PC-9 (cell line): Measurements from ENCODE around the gene CLEC2B.

Experiments
- CTCF ChIP-seq: fragments of 200-600 bp; sonication (generic); conservative IDR thresholded peaks from 2 replicates; pipeline ENCODE4 v1.6.1; 2017; ENCODE audit warnings: mixed run types, antibody characterized with exemption, mild to moderate bottlenecking, moderate library complexity
- EZH2 ChIP-seq: fragments of 200-600 bp; sonication (generic); IDR thresholded peaks from 2 replicates; pipeline ENCODE4 v1.8.0; 2017; ENCODE audit warnings: antibody characterized with exemption, low read depth

- no peak for TF ChIP-seq CTCF
- TF ChIP-seq EZH2, result no peak
These were observed 1.2 kb upstream of the CLEC2B start for GRCh38 chr12:9870286-9870866.
